ENCODE results near the gene SLC27A6.

- TF ChIP-seq CTCF (IDR thresholded peaks at IDR 0.05) (no peak), POLR2A (IDR thresholded peaks at IDR 0.05) (no peak)
These were observed 41.0 kb upstream of the SLC27A6 start for GRCh38 chr5:128924299-128924698.
